Measurements from ENCODE around the gene OR2AG1. TPM values are rescaled to one million over a fixed set of nuclear protein-coding genes. Genes with fewer than 3 reads are reported as not detected.

Gene OR2AG1
- total RNA-seq, 2 donors from 2014 or later = not detected

DNA sequence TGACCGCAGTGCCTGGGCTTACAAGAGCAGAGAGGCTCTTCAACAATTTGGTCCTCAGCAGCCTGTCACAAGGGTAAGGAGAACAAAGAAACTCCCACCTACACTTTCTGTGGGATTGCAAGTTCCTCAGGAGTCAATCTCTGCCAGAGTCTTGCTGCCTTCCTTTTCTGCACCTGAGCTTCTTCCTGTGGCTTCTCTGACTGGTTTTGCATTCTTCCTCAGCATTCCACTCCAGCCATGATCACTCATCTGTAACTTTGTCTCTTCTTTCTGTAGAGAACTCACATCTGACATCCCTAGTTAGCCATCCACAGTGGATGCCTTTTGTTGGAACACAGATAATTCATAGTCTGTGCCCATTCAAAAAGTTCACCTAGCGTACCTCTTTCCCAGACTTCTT is 30.8 kb downstream of the OR2AG1 start:
- Mint-ChIP-seq H3K4me1 (peaks cover 5% of the 10 kb centered on the region), H3K4me3 (no peak overlapping the region), H3K36me3 (ENCODE audit: low read depth) (no peaks in the 10 kb centered on the region), H3K27ac (no peak overlapping the region), H3K27me3 (peaks cover 56% of the 10 kb centered on the region)
- ATAC-seq (no peak), DNase-seq (no peak)
- no peaks in the 10 kb centered on the region for H3K9me3 ChIP-seq (ENCODE audit: control insufficient read depth, low read length, poor library complexity, severe bottlenecking)

DNA sequence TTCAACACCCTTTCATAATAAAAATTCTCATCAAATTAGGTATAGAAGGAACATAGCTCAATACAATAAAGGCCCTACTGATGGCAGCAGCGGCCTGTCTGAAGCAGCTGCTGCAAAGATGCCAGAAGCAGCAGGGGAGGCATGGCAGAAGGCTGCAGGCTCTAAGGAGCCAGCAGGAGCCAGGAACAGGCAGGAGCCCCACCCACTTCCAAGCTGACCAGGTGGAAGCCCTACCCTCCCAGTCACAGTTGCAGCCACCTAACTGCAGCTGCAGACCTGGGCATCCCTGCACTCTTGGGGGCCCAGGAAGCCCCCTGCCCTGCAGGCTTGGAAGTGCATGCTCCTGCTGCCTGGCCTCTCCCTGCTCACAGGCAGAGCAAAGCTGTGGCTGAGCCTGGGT is 34.9 kb downstream of the OR2AG1 start:
- H3K4me1 Mint-ChIP-seq = peaks cover 2% of the 10 kb centered on the region
- peaks cover 44% of the 10 kb centered on the region for H3K27me3 Mint-ChIP-seq
- ATAC-seq = no peak
- no peaks in the 10 kb centered on the region for H3K9me3 ChIP-seq (ENCODE audit: control insufficient read depth, low read length, poor library complexity, severe bottlenecking)
- no peak for DNase-seq
- H3K36me3 Mint-ChIP-seq (ENCODE audit: low read depth) = no peaks in the 10 kb centered on the region
- no peak overlapping the region for H3K27ac Mint-ChIP-seq
- no peak overlapping the region for H3K4me3 Mint-ChIP-seq

- H3K4me3 Mint-ChIP-seq = no peak overlapping the region
- no peaks in the 10 kb centered on the region for H3K9me3 ChIP-seq (ENCODE audit: control insufficient read depth, low read length, poor library complexity, severe bottlenecking)
- no peak overlapping the region for H3K27ac Mint-ChIP-seq
- DNase-seq = no peak
- H3K27me3 Mint-ChIP-seq = peaks cover 43% of the 10 kb centered on the region
- H3K36me3 Mint-ChIP-seq (ENCODE audit: low read depth) = no peaks in the 10 kb centered on the region
- no peaks in the 10 kb centered on the region for H3K4me1 Mint-ChIP-seq
- ATAC-seq = no peak
Measured at GRCh38 chr11:6818967-6819366, 36.1 kb downstream of the OR2AG1 start.

DNA sequence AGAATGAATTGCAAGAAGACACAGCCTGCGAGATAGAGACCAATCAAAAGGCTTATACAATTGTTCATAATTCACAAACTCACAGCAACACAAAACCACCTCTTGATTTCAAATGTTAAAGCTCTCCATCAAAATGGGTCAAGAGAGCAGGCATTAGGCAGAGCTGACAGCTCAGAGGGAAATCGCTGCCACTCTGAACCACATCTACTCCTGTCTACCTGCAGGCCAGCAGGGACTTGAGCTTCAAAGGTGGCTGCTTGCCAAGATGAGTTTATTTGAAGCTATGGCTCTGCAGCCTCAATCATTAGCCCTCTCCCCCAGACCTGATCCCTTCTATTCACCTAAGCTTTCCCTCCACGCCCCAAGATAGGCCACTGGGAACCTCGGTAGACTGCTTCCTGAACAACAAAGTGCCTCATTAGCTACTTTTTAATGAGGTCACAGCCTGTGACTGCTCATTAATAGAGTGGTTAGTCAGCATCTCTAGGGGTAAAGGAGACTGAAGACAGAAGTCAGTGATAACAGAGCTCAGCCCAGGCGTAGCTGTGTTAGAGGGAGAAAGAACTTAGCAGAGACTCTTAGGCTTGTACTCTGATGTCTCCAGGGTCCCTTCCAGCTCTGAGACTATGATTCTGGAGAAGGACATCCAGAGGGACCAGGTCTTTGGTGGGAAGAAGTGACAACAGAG is 41.5 kb downstream of the OR2AG1 start:
- Mint-ChIP-seq H3K4me1 (no peaks in the 10 kb centered on the region), H3K27me3 (peaks cover 43% of the 10 kb centered on the region), H3K27ac (no peak overlapping the region), H3K4me3 (no peak overlapping the region), H3K36me3 (ENCODE audit: low read depth) (peaks cover 2% of the 10 kb centered on the region)
- ATAC-seq = no peak
- DNase-seq = no peak
- no peaks in the 10 kb centered on the region for H3K9me3 ChIP-seq (ENCODE audit: control insufficient read depth, low read length, poor library complexity, severe bottlenecking)

- Mint-ChIP-seq H3K36me3 (ENCODE audit: low read depth) (peaks cover 2% of the 10 kb centered on the region), H3K27ac (no peak overlapping the region), H3K4me1 (no peaks in the 10 kb centered on the region), H3K4me3 (no peak overlapping the region), H3K27me3 (peaks cover 42% of the 10 kb centered on the region)
- DNase-seq (no peak), ATAC-seq (no peak)
- no peaks in the 10 kb centered on the region for H3K9me3 ChIP-seq (ENCODE audit: control insufficient read depth, low read length, poor library complexity, severe bottlenecking)
Measured at GRCh38 chr11:6825231-6825744, 42.5 kb downstream of the OR2AG1 start.

GRCh38 chr11:6828103-6828502 is 45.3 kb downstream of the OR2AG1 start:
- no peak for ATAC-seq
- DNase-seq = no peak
- Mint-ChIP-seq H3K27ac (no peak overlapping the region), H3K4me3 (no peak overlapping the region), H3K27me3 (peaks cover 40% of the 10 kb centered on the region), H3K4me1 (peaks cover 2% of the 10 kb centered on the region), H3K36me3 (ENCODE audit: low read depth) (peaks cover 2% of the 10 kb centered on the region)
- H3K9me3 ChIP-seq (ENCODE audit: control insufficient read depth, low read length, poor library complexity, severe bottlenecking) = no peaks in the 10 kb centered on the region

DNA sequence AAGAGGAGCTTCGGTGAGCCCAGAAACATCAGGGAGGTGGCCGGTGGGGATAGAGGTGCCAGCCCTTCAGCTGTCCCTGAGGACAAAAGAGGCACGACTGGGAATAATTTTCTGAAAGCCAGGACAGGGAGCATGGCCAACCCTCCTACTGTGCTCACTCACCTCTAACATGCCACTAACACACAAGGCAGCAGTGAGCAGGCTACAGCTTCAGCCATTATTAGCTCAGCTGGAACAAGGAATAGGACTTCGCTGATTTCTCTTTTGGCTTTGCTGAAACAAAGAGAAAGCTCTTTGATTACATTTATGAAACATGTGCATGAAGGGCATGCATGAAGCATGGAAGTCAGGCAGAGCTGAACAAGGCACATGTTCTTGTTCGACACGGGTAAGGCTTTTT is 50.5 kb downstream of the OR2AG1 start:
- Mint-ChIP-seq H3K27ac (no peak overlapping the region), H3K4me1 (peaks cover 3% of the 10 kb centered on the region), H3K27me3 (peaks cover 14% of the 10 kb centered on the region), H3K4me3 (no peak overlapping the region), H3K36me3 (ENCODE audit: low read depth) (no peaks in the 10 kb centered on the region)
- DNase-seq (no peak), ATAC-seq (no peak)
- H3K9me3 ChIP-seq (ENCODE audit: control insufficient read depth, low read length, poor library complexity, severe bottlenecking) = no peaks in the 10 kb centered on the region

DNA sequence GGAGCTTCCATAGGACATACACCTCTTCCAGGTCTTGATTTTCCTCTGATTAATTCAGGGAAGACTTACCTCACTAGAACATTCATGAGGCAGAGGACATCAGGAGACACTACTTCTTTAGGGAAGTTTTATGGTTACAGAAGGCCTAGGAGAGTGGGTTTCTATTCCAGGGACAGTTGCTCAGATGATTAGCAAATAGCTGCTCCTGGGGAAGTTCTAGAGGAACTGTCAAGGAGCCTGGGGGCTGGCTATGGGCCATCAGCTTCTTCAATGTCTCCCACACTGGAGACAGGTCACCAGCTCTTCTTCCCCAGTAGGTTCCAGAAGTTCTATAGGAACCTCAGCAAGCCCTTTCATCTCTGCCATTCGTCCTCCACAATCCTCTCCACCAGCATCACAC is 51.2 kb downstream of the OR2AG1 start:
- no peaks in the 10 kb centered on the region for H3K9me3 ChIP-seq (ENCODE audit: control insufficient read depth, low read length, poor library complexity, severe bottlenecking)
- no peak overlapping the region for H3K4me3 Mint-ChIP-seq
- no peak for ATAC-seq
- DNase-seq = no peak
- no peak overlapping the region for H3K27ac Mint-ChIP-seq
- H3K4me1 Mint-ChIP-seq = peaks cover 3% of the 10 kb centered on the region
- no peaks in the 10 kb centered on the region for H3K36me3 Mint-ChIP-seq (ENCODE audit: low read depth)
- peaks cover 8% of the 10 kb centered on the region for H3K27me3 Mint-ChIP-seq

Other genes with a start within 250 kb of the OR2AG1 start
- gene RRP8, start 179.4 kb upstream of the OR2AG1 start, total RNA-seq = 10 to 100 TPM; 18.5 to 26.7 TPM
- 10 to 100 TPM; 70.2 to 70.6 TPM for gene ILK, start 179.2 kb upstream of the OR2AG1 start, total RNA-seq
- 100 to 1,000 TPM; 124 to 132 TPM for gene TAF10, start 170.8 kb upstream of the OR2AG1 start, total RNA-seq
- gene TPP1, start 163.6 kb upstream of the OR2AG1 start, total RNA-seq = 10 to 100 TPM; 77.1 to 84.6 TPM
- gene DCHS1, start 127.2 kb upstream of the OR2AG1 start, total RNA-seq = 1 to 10 TPM; 1.8 to 8.0 TPM
- 10 to 100 TPM; 10.9 TPM for gene MRPL17, start 99.7 kb upstream of the OR2AG1 start, total RNA-seq
- not detected for gene OR2AG2, start 11.0 kb upstream of the OR2AG1 start, total RNA-seq
- gene OR6A2, start 16.7 kb downstream of the OR2AG1 start, total RNA-seq = not detected
- gene OR10A5, start 62.7 kb downstream of the OR2AG1 start, total RNA-seq = not detected
- not detected for gene OR10A2, start 80.0 kb downstream of the OR2AG1 start, total RNA-seq
- not detected for gene OR10A4, start 93.6 kb downstream of the OR2AG1 start, total RNA-seq
- not detected for gene OR2D2, start 109.5 kb downstream of the OR2AG1 start, total RNA-seq
- gene OR2D3, start 138.0 kb downstream of the OR2AG1 start, total RNA-seq = not detected
- gene ZNF215, start 143.4 kb downstream of the OR2AG1 start, total RNA-seq = not detected
- gene ZNF214, start 237.3 kb downstream of the OR2AG1 start, total RNA-seq = not detected
- not detected for gene NLRP14, start 237.5 kb downstream of the OR2AG1 start, total RNA-seq